Ovary (tissue), 3 donors: ENCODE data around the gene HOXC12.

ENCODE experiments used
- CTCF ChIP-seq, 3 donors: fragments of 450-650 bp in 2 of 3; fragments of 200-600 bp in 1 of 3; IDR thresholded peaks; one replicate each; pipeline versions ENCODE4 v1.5.1 to v1.8.0; 2016 to 2022; ENCODE audit warnings: antibody characterized with exemption in 3 of 3, mild to moderate bottlenecking in 1 of 3
- POLR2A ChIP-seq: fragments of 450-650 bp; IDR thresholded peaks from one replicate; pipeline ENCODE4 v1.6.1; 2017; ENCODE audit warnings: antibody characterized with exemption, mild to moderate bottlenecking, moderate library complexity
- donor health status: DM: no; HTN: no; CAD: no.

DNA sequence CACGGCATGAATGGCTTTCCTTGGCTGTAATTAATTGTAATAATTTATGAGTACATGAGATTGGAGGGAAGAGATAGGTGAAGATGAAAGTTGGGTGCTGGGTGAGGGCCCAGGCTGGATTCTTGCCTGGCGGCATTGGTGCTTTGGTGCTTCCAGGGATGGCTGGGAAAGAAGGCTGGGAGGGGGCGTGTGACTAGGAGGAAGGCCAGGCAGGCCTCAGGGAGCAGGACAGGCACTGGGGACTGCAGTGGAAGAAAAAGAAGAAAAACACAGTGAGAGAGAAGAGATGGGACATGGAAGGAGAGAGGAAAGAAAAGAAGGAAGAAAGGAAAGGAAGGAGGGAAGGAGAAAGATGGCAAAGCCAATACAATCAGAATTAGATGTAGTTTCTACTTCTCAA, 48.9 kb downstream of the HOXC12 start:
- TF ChIP-seq POLR2A = no peak
- no peak for TF ChIP-seq CTCF (IDR thresholded peaks at IDR 0.05)
